ENCODE data around the gene CPLX1. TPM values are rescaled to one million over a fixed set of nuclear protein-coding genes. Genes with fewer than 3 reads are reported as not detected.

Gene CPLX1
- total RNA-seq, 6 experiments from 2014 or later = 0.12 to 0.32 (median 0.20) TPM; not detected in 1

GRCh38 chr4:804804-805203, 21.1 kb downstream of the CPLX1 start:
- peaks cover 12% of the 10 kb centered on the region for H3K9me3 Mint-ChIP-seq
- H3K27ac Mint-ChIP-seq = no peak overlapping the region
- no peak for DNase-seq
- no peak for TF ChIP-seq CTCF (IDR thresholded peaks at IDR 0.05)
- H3K4me3 Mint-ChIP-seq = no peak overlapping the region
- peaks cover 8% of the 10 kb centered on the region; the same call in 1 of the 2 replicates for H3K27me3 Mint-ChIP-seq (ENCODE audit: insufficient read depth)
- H3K36me3 Mint-ChIP-seq (ENCODE audit: low read depth) = peaks cover 5% of the 10 kb centered on the region; the same call in 1 of the 2 replicates
- no peaks in the 10 kb centered on the region for H3K4me1 Mint-ChIP-seq (ENCODE audit: low read depth)

GRCh38 chr4:803884-804283, 22.0 kb downstream of the CPLX1 start:
- Mint-ChIP-seq H3K9me3 (peaks cover 12% of the 10 kb centered on the region), H3K4me1 (ENCODE audit: low read depth) (no peaks in the 10 kb centered on the region), H3K27ac (no peak overlapping the region), H3K36me3 (ENCODE audit: low read depth) (peaks cover 5% of the 10 kb centered on the region; the same call in 1 of the 2 replicates), H3K27me3 (ENCODE audit: insufficient read depth) (peaks cover 7% of the 10 kb centered on the region), H3K4me3 (no peak overlapping the region)
- no peak for DNase-seq
- TF ChIP-seq CTCF (IDR thresholded peaks at IDR 0.05) = no peak

- Mint-ChIP-seq H3K27me3 (ENCODE audit: insufficient read depth) (peaks cover 8% of the 10 kb centered on the region), H3K4me1 (ENCODE audit: low read depth) (no peaks in the 10 kb centered on the region), H3K27ac (no peak overlapping the region), H3K9me3 (peaks cover 12% of the 10 kb centered on the region), H3K4me3 (no peak overlapping the region), H3K36me3 (ENCODE audit: low read depth) (peaks cover 5% of the 10 kb centered on the region; the same call in 1 of the 2 replicates)
- TF ChIP-seq CTCF (IDR thresholded peaks at IDR 0.05) = no peak
- no peak for DNase-seq
Observed at GRCh38 chr4:801436-802124, 24.3 kb downstream of the CPLX1 start.

- no peaks in the 10 kb centered on the region; the same call in 1 of the 2 replicates for H3K4me1 Mint-ChIP-seq (ENCODE audit: low read depth)
- peaks cover 5% of the 10 kb centered on the region for H3K9me3 Mint-ChIP-seq
- no peak for TF ChIP-seq CTCF (IDR thresholded peaks at IDR 0.05)
- H3K27ac Mint-ChIP-seq = no peak overlapping the region
- no peak for DNase-seq
- H3K36me3 Mint-ChIP-seq (ENCODE audit: low read depth) = no peaks in the 10 kb centered on the region
- H3K27me3 Mint-ChIP-seq (ENCODE audit: insufficient read depth) = peaks cover 43% of the 10 kb centered on the region
- no peak overlapping the region for H3K4me3 Mint-ChIP-seq
Observed at GRCh38 chr4:797066-797465, 28.9 kb downstream of the CPLX1 start.

- H3K36me3 Mint-ChIP-seq (ENCODE audit: low read depth) = no peaks in the 10 kb centered on the region
- peaks cover 43% of the 10 kb centered on the region for H3K27me3 Mint-ChIP-seq (ENCODE audit: insufficient read depth)
- H3K27ac Mint-ChIP-seq = no peak overlapping the region
- H3K4me1 Mint-ChIP-seq (ENCODE audit: low read depth) = no peaks in the 10 kb centered on the region; the same call in 1 of the 2 replicates
- no peak overlapping the region for H3K4me3 Mint-ChIP-seq
- no peak for TF ChIP-seq CTCF (IDR thresholded peaks at IDR 0.05)
- H3K9me3 Mint-ChIP-seq = no peaks in the 10 kb centered on the region
- DNase-seq = no peak
Observed at GRCh38 chr4:796206-796605, 29.7 kb downstream of the CPLX1 start.

Data from HFFc6 (cell line).